ENCODE data around the gene MSGN1. TPM values are rescaled to one million over a fixed set of nuclear protein-coding genes. Genes with fewer than 3 reads are reported as not detected.

Gene MSGN1
- total RNA-seq, 2 donors from 2014 or later = not detected

GRCh38 chr2:17781482-17781881 lies 34.8 kb upstream of the MSGN1 start:
- no peak overlapping the region for H3K9ac ChIP-seq (ENCODE audit: low read depth in 2 of 2, low read length in 2 of 2)
- no peaks in the 10 kb centered on the region for H3K36me3 ChIP-seq
- no peak overlapping the region for H3K4me3 ChIP-seq
- H3K27me3 ChIP-seq = no peaks in the 10 kb centered on the region
- H3K4me1 ChIP-seq = no peaks in the 10 kb centered on the region
- no peaks in the 10 kb centered on the region for H3K9me3 ChIP-seq
- no peak overlapping the region for H3K27ac ChIP-seq
- no peak for TF ChIP-seq CTCF (IDR thresholded peaks at IDR 0.05)
- intact Hi-C loops (cut with DNase I) = no loop called here
- DNase-seq = no peak

- no peak for TF ChIP-seq CTCF (IDR thresholded peaks at IDR 0.05)
- DNase-seq = no peak
- Histone ChIP-seq H3K36me3 (no peaks in the 10 kb centered on the region), H3K27ac (no peak overlapping the region), H3K9ac (ENCODE audit: low read depth in 2 of 2, low read length in 2 of 2) (no peak overlapping the region), H3K9me3 (no peaks in the 10 kb centered on the region), H3K27me3 (no peaks in the 10 kb centered on the region), H3K4me3 (no peak overlapping the region), H3K4me1 (no peaks in the 10 kb centered on the region)
- intact Hi-C loops (cut with DNase I) = no loop called here
Observed at GRCh38 chr2:17786727-17787126, 29.5 kb upstream of the MSGN1 start.

- Histone ChIP-seq H3K9ac (ENCODE audit: low read depth in 2 of 2, low read length in 2 of 2) (no peak overlapping the region), H3K27ac (no peak overlapping the region), H3K4me1 (no peaks in the 10 kb centered on the region), H3K4me3 (no peak overlapping the region), H3K27me3 (no peaks in the 10 kb centered on the region), H3K36me3 (no peaks in the 10 kb centered on the region), H3K9me3 (no peaks in the 10 kb centered on the region)
- no peak for TF ChIP-seq CTCF (IDR thresholded peaks at IDR 0.05)
- DNase-seq = no peak
- intact Hi-C loops (cut with DNase I) = no loop called here
Observed at GRCh38 chr2:17788773-17789172, 27.5 kb upstream of the MSGN1 start.

GRCh38 chr2:17790536-17790935 lies 25.7 kb upstream of the MSGN1 start:
- H3K27me3 ChIP-seq = no peaks in the 10 kb centered on the region
- no peak for TF ChIP-seq CTCF (IDR thresholded peaks at IDR 0.05)
- intact Hi-C loops (cut with DNase I) = no loop called here
- H3K4me1 ChIP-seq = no peaks in the 10 kb centered on the region
- no peak for DNase-seq
- H3K36me3 ChIP-seq = no peaks in the 10 kb centered on the region
- no peaks in the 10 kb centered on the region for H3K9me3 ChIP-seq
- H3K9ac ChIP-seq (ENCODE audit: low read depth in 2 of 2, low read length in 2 of 2) = no peak overlapping the region
- H3K4me3 ChIP-seq = no peak overlapping the region
- no peak overlapping the region for H3K27ac ChIP-seq

GRCh38 chr2:17791121-17791816 lies 25.0 kb upstream of the MSGN1 start:
- Histone ChIP-seq H3K9ac (ENCODE audit: low read depth in 2 of 2, low read length in 2 of 2) (no peak overlapping the region), H3K9me3 (no peaks in the 10 kb centered on the region), H3K36me3 (no peaks in the 10 kb centered on the region), H3K4me1 (no peaks in the 10 kb centered on the region), H3K4me3 (no peak overlapping the region), H3K27ac (no peak overlapping the region), H3K27me3 (no peaks in the 10 kb centered on the region)
- intact Hi-C loops (cut with DNase I) = no loop called here
- DNase-seq = no peak
- no peak for TF ChIP-seq CTCF (IDR thresholded peaks at IDR 0.05)

Measured in colonic mucosa (tissue), 4 donors.